Stimulated activated CD4-positive, alpha-beta T cell treated with anti-CD3 and anti-CD28 coated beads, Interleukin-1b, Interleukin-23, amount 100 ng/mL, for 4 hours (primary cell): Measurements from ENCODE around the gene DMD.
"Not testable (repeated sequence)": the region's sequence is repeated elsewhere in the genome, so short reads cannot be mapped to it uniquely, and the experiment has no call there.

Source experiments
- DNase-seq, 2 donors: peaks; one replicate each; pipeline ENCODE4 v3.0.0-alpha.2; 2020; ENCODE audit warnings: low read depth in 2 of 2

Gene DMD

GRCh38 chrX:32045149-32045548 lies 1166.2 kb downstream of the DMD start:
- DNase-seq = no peak

DNA sequence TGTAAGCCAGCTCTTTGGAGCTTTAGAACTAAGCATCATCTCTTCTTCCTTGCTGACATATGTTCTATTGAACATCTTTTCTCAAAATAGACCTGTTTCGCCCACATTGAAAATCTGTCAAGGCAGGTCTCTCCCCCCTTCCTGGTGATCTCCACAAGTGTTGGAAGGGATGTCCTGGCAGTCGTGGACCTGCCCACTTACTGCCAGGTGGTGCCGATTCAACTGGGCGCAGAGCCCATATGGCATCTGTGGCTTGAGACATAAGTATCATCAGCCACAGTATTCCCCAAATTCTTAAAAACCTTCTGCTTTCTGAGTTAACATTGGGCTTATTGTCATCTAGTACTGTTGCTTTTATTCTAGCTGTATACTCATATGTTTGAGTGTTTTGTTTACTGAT lies 1170.2 kb downstream of the DMD start:
- DNase-seq = no peak

DNA sequence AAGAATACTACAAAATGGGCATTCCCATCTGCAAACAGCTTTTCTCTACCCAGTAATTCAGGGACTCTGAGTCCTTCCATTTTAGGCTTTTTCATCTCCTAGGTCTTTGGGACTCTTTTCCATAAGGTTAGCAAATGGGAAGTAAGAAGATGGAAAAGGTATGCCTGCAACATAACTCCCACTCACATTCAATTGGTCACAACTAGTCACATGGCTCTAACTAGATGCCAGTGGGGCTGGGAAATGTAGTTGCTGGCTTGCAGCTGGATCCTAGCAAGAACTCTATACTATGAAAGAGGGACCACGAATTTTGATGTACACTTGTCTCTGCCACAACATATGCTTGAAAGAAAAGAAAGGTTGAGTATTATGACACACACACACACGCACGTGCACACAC lies 1184.6 kb downstream of the DMD start:
- no peak for DNase-seq

- no peak for DNase-seq
Observed at GRCh38 chrX:32024072-32024471, 1187.3 kb downstream of the DMD start.

DNA sequence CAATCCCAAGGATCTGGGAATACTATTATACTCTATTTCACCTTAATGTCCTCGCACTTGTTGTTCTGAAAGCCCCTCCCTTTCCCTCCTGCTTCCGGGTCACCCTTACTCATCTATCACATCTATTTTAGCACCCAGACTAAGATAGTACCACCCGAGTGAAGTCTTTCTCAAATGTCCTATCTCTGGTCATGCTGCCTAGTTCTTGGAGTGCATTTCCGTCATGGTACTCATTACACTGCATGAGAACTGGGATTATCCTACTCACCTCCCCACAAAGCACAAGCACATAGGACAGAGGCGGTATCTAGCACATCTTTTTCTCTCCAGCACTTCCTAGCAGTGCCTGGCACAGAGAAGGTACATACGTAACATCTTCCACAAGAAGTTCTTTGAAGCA lies 1195.2 kb downstream of the DMD start:
- DNase-seq = no peak

- DNase-seq = no peak
Observed at GRCh38 chrX:32010948-32011347, 1200.4 kb downstream of the DMD start.

DNA sequence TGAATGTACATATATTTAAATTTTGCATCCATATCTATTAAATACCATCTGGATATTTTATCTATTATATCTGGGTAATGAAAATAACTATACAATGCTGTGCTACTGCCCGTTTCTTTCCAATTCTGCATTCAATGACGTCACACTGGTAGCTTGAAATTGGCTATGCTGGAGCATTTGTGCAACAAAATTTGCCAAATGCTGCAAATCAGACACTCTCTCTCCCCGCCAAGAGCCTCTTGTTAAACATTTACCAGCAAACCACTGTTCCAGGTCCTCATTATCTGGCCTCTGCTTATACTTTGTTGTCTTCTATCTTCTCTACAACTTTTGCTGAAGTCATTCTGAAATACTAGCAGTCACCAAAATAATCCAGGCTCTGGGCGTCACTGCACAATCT lies 1201.1 kb downstream of the DMD start:
- no peak for DNase-seq

DNA sequence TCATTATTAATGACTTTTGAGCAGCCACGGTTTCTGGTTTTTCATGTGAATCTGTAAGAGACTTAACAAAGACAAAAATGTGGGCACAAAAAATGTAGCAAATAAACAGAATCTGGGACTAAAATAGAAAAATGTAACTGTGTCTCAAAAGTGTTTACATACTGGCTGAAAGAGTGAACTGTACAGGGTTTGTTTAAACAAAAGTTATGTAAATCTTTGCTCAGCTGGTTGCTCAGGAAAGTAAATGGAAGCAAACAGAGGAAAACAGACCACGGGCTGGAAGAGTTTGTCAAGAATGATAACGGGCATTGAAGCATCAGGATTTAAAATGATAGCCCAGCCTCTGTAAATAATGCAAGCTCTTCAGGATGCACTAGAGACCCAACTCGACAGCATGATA lies 1217.7 kb downstream of the DMD start:
- no peak for DNase-seq

- DNase-seq = no peak
Observed at GRCh38 chrX:31988975-31989374, 1222.4 kb downstream of the DMD start.

- DNase-seq = no peak
Observed at GRCh38 chrX:31981546-31982062, 1229.7 kb downstream of the DMD start.

DNA sequence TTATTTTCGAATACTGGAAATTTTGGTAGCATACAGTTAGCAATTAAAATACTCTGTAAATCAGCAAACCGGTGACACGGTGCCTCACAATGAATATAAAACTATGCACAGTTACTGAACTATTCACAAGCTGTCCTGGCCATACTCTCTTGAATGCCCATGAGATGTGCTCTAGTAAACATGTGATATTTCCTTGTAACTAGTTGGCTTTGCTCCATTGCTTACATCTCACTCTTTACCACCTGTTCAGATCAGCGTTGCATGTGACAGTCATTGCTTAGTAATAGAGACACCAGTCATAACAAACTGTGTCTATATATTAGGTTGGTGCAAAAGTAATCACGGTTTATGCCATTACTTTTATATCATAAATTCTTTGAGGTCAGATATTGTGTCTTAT lies 1241.6 kb downstream of the DMD start:
- no peak for DNase-seq

DNA sequence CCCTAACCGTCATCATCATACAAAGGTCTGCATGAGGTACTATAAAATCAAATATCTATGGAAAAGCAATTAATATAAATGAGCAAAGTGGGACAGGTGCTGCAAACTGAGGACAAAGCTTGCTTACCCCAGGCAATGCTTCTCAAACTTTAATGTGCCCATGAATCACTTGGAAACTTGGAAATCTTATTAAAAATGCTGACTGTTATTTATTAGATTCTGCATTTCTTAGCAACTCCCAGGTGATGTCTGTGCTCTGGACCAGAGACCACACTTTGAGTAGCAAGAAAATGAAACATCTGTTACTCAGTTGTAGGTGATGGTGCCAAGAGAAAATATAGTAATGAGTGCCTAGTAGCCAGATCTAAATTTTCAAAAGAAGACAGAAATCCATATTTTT lies 1249.1 kb downstream of the DMD start:
- no peak for DNase-seq

- no peak for DNase-seq
Observed at GRCh38 chrX:31934842-31935370, 1276.4 kb downstream of the DMD start.

DNA sequence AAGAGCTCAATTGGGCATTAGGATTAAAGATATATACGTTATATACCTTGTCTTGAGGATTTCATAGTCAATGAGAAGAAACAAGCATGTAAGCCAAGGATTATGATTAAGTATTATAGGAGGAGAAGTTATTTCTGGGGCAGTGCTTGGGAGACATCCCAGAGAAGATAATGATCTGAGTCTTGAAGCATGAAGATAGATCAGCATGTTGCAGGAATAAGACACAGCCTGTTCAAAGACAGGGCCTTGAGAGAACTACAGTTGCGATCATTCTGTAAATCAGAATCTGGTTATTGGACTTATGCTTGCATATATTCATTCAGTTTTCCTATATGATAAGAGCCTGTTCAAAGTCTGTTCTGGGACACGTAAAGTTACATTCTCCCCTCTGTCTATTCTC lies 1277.3 kb downstream of the DMD start:
- no peak for DNase-seq

DNA sequence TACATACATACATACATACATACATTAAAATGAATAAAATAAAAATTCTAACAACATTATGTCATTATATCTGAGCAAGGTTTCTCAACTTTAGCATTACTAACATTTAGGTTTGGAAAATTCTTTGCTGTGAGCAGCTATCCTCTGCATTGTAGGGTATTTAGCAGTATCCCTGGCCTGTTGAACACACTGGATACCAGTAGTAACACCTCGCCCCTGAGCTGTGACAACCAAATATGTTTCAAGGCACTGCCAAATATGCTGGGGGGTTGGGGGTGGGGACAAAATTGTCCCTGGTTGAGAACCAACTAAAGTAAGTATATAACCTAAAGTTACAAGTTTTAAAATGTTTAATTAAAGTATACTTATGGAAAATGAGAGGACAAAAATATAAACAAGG lies 1278.6 kb downstream of the DMD start:
- DNase-seq = no peak

DNA sequence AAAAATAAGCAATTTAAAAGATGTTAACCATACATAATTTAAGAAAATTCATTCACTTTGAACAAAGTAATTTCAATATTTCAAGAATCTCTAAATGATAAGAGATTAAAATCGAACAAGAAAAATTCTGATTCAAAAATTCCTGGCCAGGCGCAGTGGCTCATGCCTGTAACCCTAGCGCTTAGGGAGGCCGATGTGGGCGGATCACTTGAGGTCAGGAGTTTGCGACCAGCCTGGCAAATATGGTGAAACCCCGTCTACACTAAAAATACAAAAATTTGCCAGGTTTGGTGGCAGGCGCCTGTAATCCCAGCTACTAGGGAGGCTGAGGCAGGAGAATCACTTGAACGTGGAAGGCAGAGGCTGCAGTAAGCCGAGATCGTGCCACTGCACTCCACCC lies 1279.0 kb downstream of the DMD start:
- DNase-seq = not testable (repeated sequence)

DNA sequence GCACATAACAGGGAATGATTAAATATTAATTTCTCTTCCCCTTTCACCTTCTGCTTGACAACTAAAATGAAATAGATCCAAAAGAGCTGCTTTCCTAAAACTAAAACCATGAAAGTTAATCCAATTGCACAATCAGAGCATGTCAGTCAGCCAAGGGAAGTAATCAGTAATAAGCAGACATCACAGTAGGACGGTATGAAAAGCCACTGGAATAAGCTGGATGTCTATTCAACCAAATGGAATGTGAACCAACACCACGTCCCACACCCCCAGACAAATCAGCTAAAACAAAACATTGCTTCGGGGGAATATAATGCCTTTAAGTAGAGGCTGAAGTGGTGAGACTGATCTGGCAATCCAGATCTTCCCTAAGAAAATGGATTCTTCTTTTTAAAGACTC lies 1280.1 kb downstream of the DMD start:
- no peak for DNase-seq

DNA sequence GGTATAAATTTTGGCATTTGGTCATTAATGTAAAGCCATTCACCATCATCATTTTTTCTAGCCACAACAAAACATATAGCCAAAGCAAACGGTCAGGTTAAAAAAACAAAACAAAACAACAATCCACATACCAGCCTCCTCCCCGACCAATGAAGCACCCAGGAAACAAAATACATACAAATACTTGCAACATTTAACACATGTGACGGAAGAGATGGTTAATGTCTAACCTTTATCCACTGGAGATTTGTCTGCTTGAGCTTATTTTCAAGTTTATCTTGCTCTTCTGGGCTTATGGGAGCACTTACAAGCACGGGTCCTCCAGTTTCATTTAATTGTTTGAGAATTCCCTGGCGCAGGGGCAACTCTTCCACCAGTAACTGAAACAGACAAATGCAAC lies 1282.0 kb downstream of the DMD start:
- no peak for DNase-seq

- no peak for DNase-seq
Observed at GRCh38 chrX:31921236-31921635, 1290.1 kb downstream of the DMD start.

- no peak for DNase-seq
Observed at GRCh38 chrX:31909850-31910572, 1301.3 kb downstream of the DMD start.

- DNase-seq = no peak
Observed at GRCh38 chrX:31894152-31894551, 1317.2 kb downstream of the DMD start.

DNA sequence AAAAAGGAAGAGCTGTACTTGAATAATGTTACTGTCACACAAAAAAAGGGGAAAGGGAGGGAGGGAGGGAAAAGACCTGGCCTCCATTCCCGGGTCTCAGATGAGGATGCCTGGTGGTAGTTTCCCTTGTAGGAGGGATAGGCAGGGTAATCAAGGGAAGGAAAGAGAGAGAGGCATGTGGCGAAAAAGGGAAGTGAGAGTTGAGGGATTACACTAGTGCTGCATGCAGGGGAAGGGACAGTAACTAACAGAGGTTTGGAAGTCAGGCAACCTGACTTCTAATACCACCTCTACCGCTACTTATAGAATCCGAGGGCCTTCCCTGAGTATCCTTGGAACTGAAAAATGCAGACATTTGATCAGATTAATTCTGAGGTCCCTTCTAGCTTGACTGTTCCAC lies 1317.8 kb downstream of the DMD start:
- DNase-seq = no peak

GRCh38 chrX:31889088-31889487 lies 1322.3 kb downstream of the DMD start:
- DNase-seq = no peak

GRCh38 chrX:31884535-31884934 lies 1326.8 kb downstream of the DMD start:
- no peak for DNase-seq
